Measurements from ENCODE around the gene PHF21A. TPM values are rescaled to one million over a fixed set of nuclear protein-coding genes. Genes with fewer than 3 reads are reported as not detected.

The PHF21A gene
- total RNA-seq, 1 experiment from 2014 or later, result 51.7 TPM

DNA sequence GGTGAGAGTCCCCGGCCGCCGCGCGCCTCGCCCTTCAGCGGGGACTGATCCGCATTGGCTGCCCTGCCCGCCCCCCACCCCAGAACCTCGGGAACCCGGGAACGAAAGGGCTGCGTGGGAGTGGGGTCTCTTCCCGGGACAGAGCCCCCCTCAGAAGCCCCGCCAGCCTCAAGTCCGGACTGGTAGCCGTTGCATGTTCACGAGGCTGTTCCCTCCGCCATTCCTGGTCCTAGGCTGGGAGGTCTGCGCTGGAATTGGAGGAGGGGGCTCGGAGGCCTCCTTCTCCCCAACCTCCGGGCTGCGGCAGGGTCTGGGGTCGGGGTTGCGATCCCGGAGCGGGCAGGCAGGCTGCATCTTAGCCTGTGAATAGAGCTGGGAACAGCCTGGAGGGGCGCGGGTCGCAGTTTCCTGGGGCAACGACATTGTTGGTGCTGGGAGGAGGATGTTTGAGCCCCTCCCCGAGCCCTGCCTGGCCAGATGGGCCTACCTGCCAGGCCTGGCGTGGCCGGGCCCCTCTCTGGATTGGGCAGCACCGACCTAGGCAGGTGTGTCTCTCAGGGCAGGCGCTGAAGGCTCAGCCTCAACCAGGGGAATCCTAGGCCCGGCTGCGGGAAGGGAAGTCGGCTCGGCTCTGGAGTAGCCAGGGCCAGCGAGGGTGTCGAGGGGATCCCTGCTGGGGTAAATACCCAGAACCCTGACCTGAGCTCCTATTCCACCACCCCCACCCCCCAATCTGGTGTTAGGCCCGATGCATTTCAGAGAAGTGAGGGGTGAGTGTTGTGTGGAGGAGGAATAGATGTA lies 235.1 kb downstream of the PHF21A start:
- H3K4me3 ChIP-seq (ENCODE audit: low read length), result peak overlapping the region; percentile 72
- H3K27ac ChIP-seq (ENCODE audit: low read length), result no peak overlapping the region
- no peaks in the 10 kb centered on the region for H3K27me3 ChIP-seq (ENCODE audit: low read length)
- H4K20me1 ChIP-seq (ENCODE audit: insufficient read depth, low read depth, low read length), result peaks cover 6% of the 10 kb centered on the region; the same call in 1 of the 2 replicates
- no peaks in the 10 kb centered on the region for H3K79me2 ChIP-seq (ENCODE audit: low read length)
- peak overlapping the region; percentile 58 for H3K9ac ChIP-seq (ENCODE audit: low read length)
- peaks cover 11% of the 10 kb centered on the region for H3K4me1 ChIP-seq (ENCODE audit: low read length)
- H3K36me3 ChIP-seq (ENCODE audit: insufficient read depth, low read length), result no peaks in the 10 kb centered on the region
- H3K9me2 ChIP-seq (replicated peaks; ENCODE audit: insufficient read depth, low read length), result no peaks in the 10 kb centered on the region
- no peak for DNase-seq
- peak overlapping the region; percentile 80 for H3K4me2 ChIP-seq (ENCODE audit: low read depth, low read length, poor library complexity, severe bottlenecking)
- H3K9me3 ChIP-seq (ENCODE audit: low read length), result no peaks in the 10 kb centered on the region
- no peak overlapping the region for H2AFZ ChIP-seq (ENCODE audit: low read length)

- H3K9ac ChIP-seq (ENCODE audit: low read length), result peak within 1 kb of the TSS; percentile 58
- H2AFZ ChIP-seq (ENCODE audit: low read length), result no peak within 1 kb of the TSS
- peaks cover 11% of the 10 kb centered on the region for H3K4me1 ChIP-seq (ENCODE audit: low read length)
- H3K36me3 ChIP-seq (ENCODE audit: insufficient read depth, low read length), result no peaks in the 10 kb centered on the region
- no peaks in the 10 kb centered on the region for H3K79me2 ChIP-seq (ENCODE audit: low read length)
- H3K9me3 ChIP-seq (ENCODE audit: low read length), result no peaks in the 10 kb centered on the region
- H3K27me3 ChIP-seq (ENCODE audit: low read length), result no peaks in the 10 kb centered on the region
- H4K20me1 ChIP-seq (ENCODE audit: insufficient read depth, low read depth, low read length), result peaks cover 6% of the 10 kb centered on the region; the same call in 1 of the 2 replicates
- H3K4me2 ChIP-seq (ENCODE audit: low read depth, low read length, poor library complexity, severe bottlenecking), result peak within 1 kb of the TSS; percentile 80
- peak; percentile 84 for DNase-seq
- no peaks in the 10 kb centered on the region for H3K9me2 ChIP-seq (replicated peaks; ENCODE audit: insufficient read depth, low read length)
- H3K4me3 ChIP-seq (ENCODE audit: low read length), result peak within 1 kb of the TSS; percentile 72
- no peak within 1 kb of the TSS for H3K27ac ChIP-seq (ENCODE audit: low read length)
These were observed 235.9 kb downstream of the PHF21A start, which contains the start of gene MAPK8IP1 for GRCh38 chr11:45885274-45885920. TSS of gene MAPK8IP1 (plus strand) at chr11:45885651. CDS start at chr11:45885821, 170 bp downstream.

- no peaks in the 10 kb centered on the region for H3K36me3 ChIP-seq (ENCODE audit: insufficient read depth, low read length)
- H3K9me2 ChIP-seq (replicated peaks; ENCODE audit: insufficient read depth, low read length), result no peaks in the 10 kb centered on the region
- DNase-seq, result no peak
- H3K27me3 ChIP-seq (ENCODE audit: low read length), result no peaks in the 10 kb centered on the region
- H2AFZ ChIP-seq (ENCODE audit: low read length), result no peak overlapping the region
- no peak overlapping the region for H3K27ac ChIP-seq (ENCODE audit: low read length)
- H3K79me2 ChIP-seq (ENCODE audit: low read length), result no peaks in the 10 kb centered on the region
- no peak overlapping the region for H3K9ac ChIP-seq (ENCODE audit: low read length)
- H4K20me1 ChIP-seq (ENCODE audit: insufficient read depth, low read depth, low read length), result peaks cover 6% of the 10 kb centered on the region; the same call in 1 of the 2 replicates
- peak overlapping the region; percentile 64; the same call in 1 of the 2 replicates for H3K4me3 ChIP-seq (ENCODE audit: low read length)
- peaks cover 11% of the 10 kb centered on the region for H3K4me1 ChIP-seq (ENCODE audit: low read length)
- H3K9me3 ChIP-seq (ENCODE audit: low read length), result no peaks in the 10 kb centered on the region
- H3K4me2 ChIP-seq (ENCODE audit: low read depth, low read length, poor library complexity, severe bottlenecking), result peak overlapping the region; percentile 65
These were observed 236.6 kb downstream of the PHF21A start for GRCh38 chr11:45884596-45885185.

Other genes starting within 250 kb of the PHF21A start
- 0.83 TPM in 1 of 2 replicates, not detected in the other for gene MAPK8IP1, start 235.8 kb downstream of the PHF21A start, total RNA-seq (2014; rRNA removed; shearing (Covaris generic); ENCODE audit: low replicate concordance)
- gene FREY1, start 214.2 kb downstream of the PHF21A start, total RNA-seq (2014; rRNA removed; shearing (Covaris generic); ENCODE audit: low replicate concordance), result 2.3 and 3.9 TPM in 2 replicates
- gene PEX16, start 203.6 kb downstream of the PHF21A start, total RNA-seq (2014; rRNA removed; shearing (Covaris generic); ENCODE audit: low replicate concordance), result 83.3 and 89.3 TPM in 2 replicates
- 9.5 and 10.8 TPM in 2 replicates for gene LARGE2, start 198.8 kb downstream of the PHF21A start, total RNA-seq (2014; rRNA removed; shearing (Covaris generic); ENCODE audit: low replicate concordance)
- not detected in 2 replicates for gene CREB3L1, start 156.2 kb upstream of the PHF21A start, total RNA-seq (2014; rRNA removed; shearing (Covaris generic); ENCODE audit: low replicate concordance)
- gene DGKZ, start 226.0 kb upstream of the PHF21A start, total RNA-seq (2014; rRNA removed; shearing (Covaris generic); ENCODE audit: low replicate concordance), result 59.4 and 106 TPM in 2 replicates

Data from Karpas-422 (cell line).